Vagina (tissue), 2 donors: ENCODE data around the gene HOMEZ. TPM values are rescaled to one million over a fixed set of nuclear protein-coding genes. Genes with fewer than 3 reads are reported as not detected.

Experiments used
- DNase-seq, 2 donors: peaks; one replicate each; pipeline ENCODE4 v3.0.0-alpha.2; 2017; ENCODE audit errors: extremely low spot score in 2 of 2
- H3K27ac ChIP-seq: fragments of 200-600 bp; sonication (generic); one replicate; pipeline ENCODE4 v1.5.1; 2019
- H3K27me3 ChIP-seq: fragments of 200-600 bp; sonication (generic); one replicate; pipeline ENCODE4 v1.5.1; 2019
- H3K36me3 ChIP-seq, 2 donors: fragments of 200-600 bp; sonication (generic); one replicate each; pipeline ENCODE4 v1.5.1; 2017 to 2019
- H3K4me1 ChIP-seq: fragments of 200-600 bp; sonication (generic); one replicate; pipeline ENCODE4 v1.5.1; 2019
- H3K4me3 ChIP-seq, 2 donors: fragments of 200-600 bp; sonication (generic); 1 replicate in 1 of 2; 2 replicates in 1 of 2; pipeline ENCODE4 v1.5.1; 2016 to 2019
- H3K9me3 ChIP-seq: fragments of 200-600 bp; sonication (generic); one replicate; pipeline ENCODE4 v1.5.1; 2019
- POLR2A ChIP-seq, 2 donors: fragments of 450-650 bp; IDR thresholded peaks; one replicate each; pipeline ENCODE4 v1.6.1; 2017; ENCODE audit warnings: antibody characterized with exemption in 2 of 2, mild to moderate bottlenecking in 2 of 2, moderate library complexity in 2 of 2
- POLR2AphosphoS5 ChIP-seq, 2 donors: sonication (generic); formaldehyde crosslinking; IDR thresholded peaks; one replicate each; pipeline ENCODE4 v1.9.0; 2017; ENCODE audit warnings: antibody characterized with exemption in 2 of 2, mild to moderate bottlenecking in 2 of 2, low read depth in 1 of 2; ENCODE audit not compliant: insufficient read depth in 1 of 2
- intact Hi-C: fragments of 100-400 bp; cut with DNase I; formaldehyde crosslinking; loops from one replicate; pipeline ENCODE4 v1.15.1; 2023
- total RNA-seq: library from RNA; depleted of rRNA; stranded (reverse); fragments of >200 nt; gene quantifications from one replicate; pipeline ENCODE4 v1.2.3, GENCODE V29; 2016
- TF ChIP-seq, protein P1 (sequence below), 3 experiments: fragments of 450-650 bp in 2 of 3; fragments of 200-600 bp in 1 of 3; sonication (generic) in 1 of 3; IDR thresholded peaks; one replicate each; pipeline ENCODE4 v1.5.1; 2017 to 2019; ENCODE audit warnings: antibody characterized with exemption in 3 of 3, mild to moderate bottlenecking in 2 of 3, moderate library complexity in 2 of 3

Gene HOMEZ
- total RNA-seq, 1 donor from 2014 or later = 13.5 TPM

DNA sequence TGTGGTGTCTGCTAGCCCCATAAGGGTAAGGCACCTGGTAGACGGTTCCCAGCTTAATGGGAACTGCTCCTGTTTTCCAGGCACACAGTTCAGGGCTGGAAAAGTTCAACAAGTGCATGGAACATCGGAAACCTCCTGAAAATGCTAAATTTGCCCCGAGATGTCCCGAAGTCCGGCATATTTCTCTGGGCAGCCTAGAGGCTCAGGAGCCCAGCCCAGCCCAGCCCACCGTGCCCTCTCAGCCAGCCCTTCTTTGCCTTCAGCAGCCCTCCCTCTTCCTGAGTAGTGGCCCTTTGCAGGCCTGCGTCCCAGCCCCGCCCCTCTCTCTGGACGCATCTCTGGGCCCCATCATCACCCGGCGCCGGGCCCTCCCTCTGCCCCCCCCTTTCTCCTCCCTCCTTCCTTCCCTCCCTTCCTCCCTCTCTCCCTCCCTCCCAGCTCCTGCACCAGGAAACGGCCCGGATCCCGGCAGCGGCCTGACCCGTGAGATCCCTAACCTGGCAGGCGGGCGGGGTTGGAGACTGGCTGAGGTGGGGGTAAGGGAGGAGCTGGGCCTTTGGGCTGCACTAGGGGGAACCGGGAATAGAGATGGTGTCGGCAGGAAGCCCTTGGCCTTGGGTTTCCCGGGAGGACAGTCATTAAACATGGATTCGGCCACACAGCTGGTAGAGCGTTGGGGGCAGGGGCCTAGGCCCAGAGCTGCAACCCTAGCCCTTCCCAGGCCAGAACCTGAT, 20.6 kb upstream of the HOMEZ start, which contains the start of gene BCL2L2:
BCL2L2 (plus strand) TSS at position 422 of the 734 bp plus-strand sequence. CDS start 935 bp downstream, outside the sequence.
- H3K27ac ChIP-seq = peak within 1 kb of the TSS; percentile 90
- no peaks in the 10 kb centered on the region for H3K27me3 ChIP-seq
- TF ChIP-seq POLR2A (IDR thresholded peaks at IDR 0.05) = peak in 1 of 2 donors; percentile 27
- peak; percentile 34 to 82 for TF ChIP-seq POLR2AphosphoS5 (IDR thresholded peaks at IDR 0.05; ENCODE audit: insufficient read depth in 1 of 2, low read depth in 1 of 2)
- TF ChIP-seq, protein P1, sequence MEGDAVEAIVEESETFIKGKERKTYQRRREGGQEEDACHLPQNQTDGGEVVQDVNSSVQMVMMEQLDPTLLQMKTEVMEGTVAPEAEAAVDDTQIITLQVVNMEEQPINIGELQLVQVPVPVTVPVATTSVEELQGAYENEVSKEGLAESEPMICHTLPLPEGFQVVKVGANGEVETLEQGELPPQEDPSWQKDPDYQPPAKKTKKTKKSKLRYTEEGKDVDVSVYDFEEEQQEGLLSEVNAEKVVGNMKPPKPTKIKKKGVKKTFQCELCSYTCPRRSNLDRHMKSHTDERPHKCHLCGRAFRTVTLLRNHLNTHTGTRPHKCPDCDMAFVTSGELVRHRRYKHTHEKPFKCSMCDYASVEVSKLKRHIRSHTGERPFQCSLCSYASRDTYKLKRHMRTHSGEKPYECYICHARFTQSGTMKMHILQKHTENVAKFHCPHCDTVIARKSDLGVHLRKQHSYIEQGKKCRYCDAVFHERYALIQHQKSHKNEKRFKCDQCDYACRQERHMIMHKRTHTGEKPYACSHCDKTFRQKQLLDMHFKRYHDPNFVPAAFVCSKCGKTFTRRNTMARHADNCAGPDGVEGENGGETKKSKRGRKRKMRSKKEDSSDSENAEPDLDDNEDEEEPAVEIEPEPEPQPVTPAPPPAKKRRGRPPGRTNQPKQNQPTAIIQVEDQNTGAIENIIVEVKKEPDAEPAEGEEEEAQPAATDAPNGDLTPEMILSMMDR (IDR thresholded peaks at IDR 0.05) = no peak
- H3K9me3 ChIP-seq = no peaks in the 10 kb centered on the region
- H3K4me1 ChIP-seq = peaks cover 51% of the 10 kb centered on the region
- peak within 1 kb of the TSS; percentile 72 to 75 for H3K4me3 ChIP-seq
- intact Hi-C loops = no loop called here
- H3K36me3 ChIP-seq = peaks cover 0 to 12% of the 10 kb centered on the region in 2 donors
- peak in 1 of 2 donors; percentile 95 for DNase-seq

DNA sequence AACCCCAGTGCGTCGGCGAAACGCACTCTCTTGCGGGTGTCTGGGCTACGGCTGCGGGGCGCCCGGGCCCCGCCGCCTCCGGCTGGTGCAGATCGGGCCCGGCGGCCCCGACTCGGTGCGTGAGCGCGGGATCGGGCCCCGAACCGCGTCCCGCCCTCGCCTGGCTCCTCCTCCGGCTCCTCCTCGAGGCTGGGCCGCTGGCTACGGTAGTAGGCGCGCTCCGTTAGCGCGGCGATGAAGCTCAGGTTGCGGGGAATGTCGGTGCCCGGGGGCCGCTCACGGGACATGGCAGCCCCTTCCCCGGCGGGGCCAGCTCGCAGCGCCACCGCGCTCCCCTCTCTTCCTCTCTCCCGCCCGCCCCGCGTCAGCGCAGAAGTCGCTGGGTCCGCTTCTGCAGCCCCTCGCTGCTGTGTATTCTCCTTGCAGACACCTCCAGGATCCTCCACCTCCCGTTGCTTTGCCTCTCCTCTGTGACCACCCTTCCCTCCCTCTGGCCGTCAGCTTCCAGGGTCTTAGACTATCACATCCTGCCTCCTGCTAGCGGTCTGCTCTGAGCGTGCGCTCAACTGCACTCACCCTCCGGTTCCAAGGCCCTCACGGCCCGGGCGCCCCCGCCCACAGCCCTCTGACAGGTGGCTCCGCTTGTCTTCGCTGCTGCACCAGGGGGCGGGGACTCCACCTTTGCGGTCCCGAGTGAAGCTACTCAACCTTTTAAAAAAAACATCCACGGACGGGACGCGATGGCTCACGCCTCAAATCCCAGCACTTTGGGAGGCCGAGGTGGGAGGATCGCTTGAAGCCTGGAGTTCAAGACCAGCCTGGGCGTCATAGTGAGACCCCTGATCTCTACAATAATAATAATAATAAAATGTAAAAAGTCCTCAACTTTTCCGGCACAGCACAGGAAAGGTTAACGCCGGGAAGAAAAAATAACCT, 16.6 kb upstream of the HOMEZ start, which contains the start of gene PPP1R3E:
PPP1R3E (minus strand) TSS at position 570 of the 936 bp plus-strand sequence; CDS start at position 287, 283 bp downstream.
- TF ChIP-seq, protein P1 (IDR thresholded peaks at IDR 0.05) = no peak
- TF ChIP-seq POLR2A (IDR thresholded peaks at IDR 0.05) (no peak), POLR2AphosphoS5 (IDR thresholded peaks at IDR 0.05; ENCODE audit: insufficient read depth in 1 of 2, low read depth in 1 of 2) (peak in 1 of 2 donors; percentile 45)
- Histone ChIP-seq H3K36me3 (no peaks in the 10 kb centered on the region), H3K9me3 (no peaks in the 10 kb centered on the region), H3K4me3 (peak within 1 kb of the TSS; percentile 71 to 73), H3K4me1 (peaks cover 48% of the 10 kb centered on the region), H3K27ac (peak within 1 kb of the TSS; percentile 97), H3K27me3 (no peaks in the 10 kb centered on the region)
- no peak for DNase-seq
- intact Hi-C loops = no loop called here

DNA sequence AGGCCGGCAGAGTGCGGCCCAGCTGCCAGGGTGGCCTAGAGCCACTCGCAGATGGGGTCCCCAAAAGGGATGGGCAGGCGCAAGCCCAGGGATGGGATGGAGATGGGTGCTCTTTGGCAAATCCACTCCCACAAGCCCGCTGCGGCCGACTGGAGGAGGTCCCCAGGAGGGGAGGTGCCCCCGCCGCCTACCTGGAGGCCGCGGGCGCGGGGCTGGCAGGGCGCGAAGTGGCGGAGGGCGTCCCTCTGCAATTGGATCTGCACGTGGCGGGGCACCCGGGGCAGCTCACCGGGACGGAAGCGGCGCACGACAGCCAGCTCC, 16.0 kb upstream of the HOMEZ start:
- no peak for DNase-seq
- intact Hi-C loops = no loop called here
- H3K9me3 ChIP-seq = no peaks in the 10 kb centered on the region
- H3K4me1 ChIP-seq = peaks cover 41% of the 10 kb centered on the region
- H3K4me3 ChIP-seq = peak overlapping the region; percentile 71 to 73
- H3K27me3 ChIP-seq = no peaks in the 10 kb centered on the region
- H3K27ac ChIP-seq = peak overlapping the region; percentile 97
- no peaks in the 10 kb centered on the region for H3K36me3 ChIP-seq
- TF ChIP-seq, protein P1 (IDR thresholded peaks at IDR 0.05) = peak in 1 of 3 experiments; percentile 14
- TF ChIP-seq POLR2A (IDR thresholded peaks at IDR 0.05) (peak in 1 of 2 donors; percentile 88), POLR2AphosphoS5 (IDR thresholded peaks at IDR 0.05; ENCODE audit: insufficient read depth in 1 of 2, low read depth in 1 of 2) (peak in 1 of 2 donors; percentile 92)

GRCh38 chr14:23301288-23301968, 15.5 kb upstream of the HOMEZ start:
- TF ChIP-seq POLR2AphosphoS5 (IDR thresholded peaks at IDR 0.05; ENCODE audit: insufficient read depth in 1 of 2, low read depth in 1 of 2) = peak; percentile 61 to 86
- TF ChIP-seq, protein P1 (IDR thresholded peaks at IDR 0.05) = peak; percentile 37 to 78 (median 54)
- peak; percentile 54 to 79 for TF ChIP-seq POLR2A (IDR thresholded peaks at IDR 0.05)
- Histone ChIP-seq H3K36me3 (no peaks in the 10 kb centered on the region), H3K9me3 (no peaks in the 10 kb centered on the region), H3K27me3 (no peaks in the 10 kb centered on the region), H3K27ac (peak overlapping the region; percentile 97), H3K4me1 (peaks cover 41% of the 10 kb centered on the region), H3K4me3 (peak overlapping the region; percentile 71 to 73)
- peak in 1 of 2 donors; percentile 99 for DNase-seq
- intact Hi-C loops = no loop called here
